ENCODE data around the gene TNS1.
A peak's percentile ranks its signal among the peaks of the same experiment; 100 is the strongest.

The TNS1 gene

DNA sequence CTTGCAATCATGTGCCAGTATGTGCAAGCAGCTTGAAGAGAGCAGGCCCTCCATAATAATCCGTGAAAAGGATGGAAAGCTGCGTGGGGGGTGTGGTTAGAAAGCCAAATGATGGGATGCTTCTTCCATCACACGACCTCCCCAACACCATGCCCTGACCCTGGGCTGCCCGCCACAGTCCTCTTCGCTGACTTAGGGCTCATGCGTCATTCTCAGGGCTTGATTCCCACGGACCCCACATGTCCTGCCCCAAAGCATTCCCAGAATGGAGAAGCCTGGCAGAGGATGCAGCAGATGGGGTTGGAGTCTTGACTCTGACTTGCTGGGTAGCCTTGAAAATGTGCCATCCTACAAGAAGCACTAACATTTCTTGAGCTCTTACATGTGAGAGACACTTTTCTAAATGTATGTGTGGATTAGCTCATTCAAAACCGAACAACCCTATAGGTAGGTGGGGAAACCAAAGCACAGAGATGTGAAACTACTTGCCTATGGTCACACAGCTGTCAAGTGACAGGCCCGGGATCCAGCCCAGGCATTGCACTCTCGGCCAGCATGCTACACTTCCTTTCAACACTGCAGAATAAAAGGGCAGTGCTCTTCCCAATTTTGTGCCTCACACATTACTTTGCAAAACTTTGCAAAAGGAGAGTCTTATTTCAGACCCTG, 3.7 kb downstream of the TNS1 start:
- no peak for DNase-seq

DNA sequence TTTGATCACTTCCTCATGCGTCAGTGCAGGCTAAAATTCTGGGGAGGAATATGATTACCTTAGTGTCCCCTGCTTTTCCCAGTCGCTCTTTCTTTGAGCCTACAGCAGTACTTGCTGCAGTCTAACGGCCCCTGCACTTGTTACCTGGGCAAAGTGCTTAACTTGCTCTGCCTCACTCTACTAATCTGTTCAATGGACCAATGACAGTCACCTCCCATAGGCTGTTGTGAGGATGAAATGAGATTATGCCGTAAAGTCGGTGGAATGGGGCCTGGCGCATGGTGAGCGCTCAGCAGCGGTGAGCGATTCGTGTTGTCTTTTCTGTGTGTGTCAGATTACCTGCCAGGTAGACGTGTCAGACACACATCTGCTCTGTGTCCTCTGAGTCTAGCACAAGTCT, 5.3 kb downstream of the TNS1 start:
- no peak for DNase-seq

DNA sequence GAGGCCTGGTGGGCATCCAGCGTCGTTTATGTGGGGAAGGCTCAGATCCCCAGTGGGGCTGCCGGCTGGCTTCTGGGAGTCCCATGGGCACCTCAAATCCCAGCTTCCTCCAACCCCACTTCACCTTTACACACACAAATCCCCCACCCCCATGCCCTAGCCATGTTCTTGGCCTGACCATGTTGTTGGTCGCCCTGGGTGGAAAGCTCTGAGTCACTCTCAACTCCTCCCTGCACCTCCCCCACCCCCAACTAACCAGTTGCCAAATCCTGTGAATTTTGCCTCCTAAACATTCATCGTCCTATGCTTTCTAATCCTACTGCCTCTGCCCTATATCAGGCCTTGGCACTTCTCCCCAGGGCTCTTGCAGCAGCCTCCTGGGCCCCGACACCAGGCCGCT, 6.4 kb downstream of the TNS1 start:
- DNase-seq = no peak

DNA sequence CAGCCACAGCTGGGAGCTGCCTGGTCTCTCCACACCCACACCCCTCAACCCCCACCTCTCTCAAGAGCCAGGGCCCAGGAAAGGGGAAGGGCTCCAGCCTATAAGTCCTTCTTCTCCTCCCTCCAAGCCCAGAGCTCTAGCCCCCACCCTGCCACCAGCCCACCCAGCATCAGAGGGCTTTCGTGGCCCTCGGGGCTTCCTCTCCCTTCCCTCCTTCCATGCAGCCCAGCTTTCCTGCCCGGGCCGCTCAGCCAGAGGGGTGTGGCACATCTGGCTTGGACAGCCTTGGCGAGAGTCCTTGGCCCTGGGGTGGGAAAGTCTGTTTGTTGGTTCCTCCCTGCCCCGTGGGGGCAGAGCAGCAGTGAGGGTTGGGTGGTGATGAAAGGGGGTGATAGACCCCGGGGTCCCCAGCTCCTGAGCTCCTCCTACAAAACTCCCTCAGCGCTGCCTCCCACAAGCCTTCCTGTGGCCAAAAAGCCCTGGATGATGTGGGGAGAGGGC, 7.0 kb downstream of the TNS1 start:
- DNase-seq = no peak

DNA sequence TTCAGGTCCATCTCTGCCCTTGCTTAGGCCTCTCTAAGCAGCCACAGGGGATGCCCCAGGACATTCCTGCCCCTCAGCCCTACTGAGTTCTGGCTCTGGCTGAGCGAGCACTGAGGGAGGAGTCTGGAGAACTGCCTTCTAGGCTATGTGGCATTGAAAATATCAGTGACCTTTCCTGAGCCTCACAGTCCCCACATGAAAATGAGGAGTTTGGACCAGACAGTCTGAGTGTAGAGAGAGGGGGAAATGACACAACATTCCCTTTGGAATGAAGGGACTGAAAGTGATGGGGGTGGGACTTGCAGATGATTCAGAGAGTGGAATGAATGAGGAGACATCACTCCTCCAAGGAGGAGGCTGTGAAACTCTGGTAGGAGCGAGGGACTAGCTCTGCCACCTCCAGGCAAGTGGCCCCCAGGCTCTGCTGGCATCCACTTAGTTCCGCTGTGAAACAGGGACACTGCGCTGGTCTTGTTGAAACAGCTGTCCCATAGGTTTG, 8.0 kb downstream of the TNS1 start:
- no peak for DNase-seq

DNA sequence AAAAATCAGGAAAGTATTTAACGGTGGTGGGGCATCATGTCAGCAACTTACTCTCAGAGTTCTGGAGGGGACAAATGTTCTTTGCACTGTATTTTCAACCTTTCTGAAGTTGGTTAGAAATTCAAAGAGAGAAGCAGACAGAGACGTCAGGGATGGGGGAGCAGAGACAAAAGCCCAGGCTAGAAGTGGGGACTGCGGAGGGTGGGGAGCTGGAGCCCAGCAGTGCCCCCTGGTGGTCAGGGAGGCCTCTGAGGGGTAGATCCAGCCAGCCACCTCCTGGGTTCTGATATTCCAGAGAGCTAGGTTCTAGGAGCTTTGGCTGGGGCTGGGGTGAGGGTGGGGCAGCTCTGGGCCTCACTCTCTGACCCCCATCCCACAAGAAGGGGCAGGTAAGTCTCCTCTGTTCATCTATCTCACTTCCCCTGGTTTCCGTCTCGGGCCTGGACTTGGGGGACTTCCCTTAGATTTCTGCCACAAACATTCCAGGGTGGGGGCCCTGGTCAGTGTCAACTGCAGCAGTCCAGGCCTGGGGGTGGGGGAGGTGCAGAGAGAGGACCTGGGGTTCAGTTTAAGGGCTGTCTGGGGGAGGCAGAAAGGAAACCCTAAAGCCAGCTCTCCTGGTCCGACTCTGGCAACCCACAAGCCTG, 8.9 kb downstream of the TNS1 start:
- DNase-seq = peak; percentile 9

DNA sequence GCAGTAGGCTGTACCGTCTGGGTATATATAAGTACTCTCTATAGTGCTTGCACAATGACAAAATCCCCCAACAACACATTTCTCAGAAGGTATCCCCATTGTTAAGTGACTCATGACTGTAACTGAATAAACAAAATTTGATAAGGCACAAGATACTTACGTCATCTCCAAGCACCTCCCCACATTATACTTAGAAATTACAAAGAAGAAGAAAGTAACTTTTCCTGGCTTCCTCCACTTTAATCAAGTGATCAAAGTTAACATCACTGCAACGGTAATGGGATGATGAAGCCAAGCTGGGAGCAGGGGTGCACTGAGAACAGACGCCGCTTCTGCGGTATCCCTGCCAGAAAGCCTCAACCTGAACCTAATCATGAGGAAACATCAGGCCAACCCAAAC, 9.7 kb downstream of the TNS1 start:
- DNase-seq = no peak

DNA sequence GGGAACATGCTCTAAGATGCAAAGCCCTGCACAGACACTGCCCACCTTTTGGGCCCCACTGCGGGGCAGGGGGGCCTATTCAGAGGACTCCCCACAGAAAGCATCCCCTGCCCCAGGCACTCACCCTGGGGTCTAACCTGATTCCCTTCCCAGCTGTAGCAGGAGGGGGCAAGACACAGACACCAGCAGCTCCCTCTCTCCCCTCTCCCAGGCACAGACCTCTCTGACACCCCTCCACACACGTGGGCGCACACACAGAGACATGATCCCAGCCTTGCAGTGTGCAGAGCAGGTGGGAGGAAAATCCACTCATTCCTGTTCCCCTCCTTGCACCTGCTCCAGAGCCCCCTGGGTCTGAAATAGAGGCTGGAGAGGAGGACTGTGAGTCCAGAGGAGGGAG, 10.7 kb downstream of the TNS1 start:
- no peak for DNase-seq

DNA sequence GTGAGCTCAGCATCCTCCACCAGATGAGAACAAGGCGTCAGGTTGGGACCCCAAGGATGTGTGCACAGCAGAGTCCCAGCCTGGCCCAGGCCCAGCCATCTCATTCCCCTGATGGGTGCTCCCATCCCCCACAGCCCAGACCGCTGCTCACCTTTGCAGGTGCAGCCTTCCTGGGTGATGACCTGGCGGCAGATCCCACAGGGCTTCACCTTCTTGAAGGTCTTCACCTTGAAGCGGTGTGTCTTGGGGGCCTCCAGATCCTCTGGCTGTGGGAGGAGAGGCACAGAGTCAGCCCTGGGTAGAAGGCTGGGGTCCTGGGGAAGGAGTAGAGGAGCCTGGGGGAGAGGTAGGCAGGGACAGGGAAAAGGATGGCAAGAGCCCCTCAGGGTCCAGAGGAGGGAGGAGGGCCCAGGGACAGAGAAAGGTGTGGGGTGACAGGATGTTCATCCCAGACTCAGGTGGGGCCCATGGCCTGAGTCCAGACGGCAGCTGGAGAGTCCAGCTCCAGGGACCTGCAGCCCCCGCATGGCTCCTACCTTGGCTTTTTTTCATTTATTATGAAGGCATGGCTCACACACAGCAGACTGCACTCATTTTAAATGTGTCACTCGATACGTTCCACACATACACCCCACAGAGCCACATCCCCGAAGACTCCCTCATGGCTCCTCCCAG, 11.9 kb downstream of the TNS1 start:
- DNase-seq = no peak

DNA sequence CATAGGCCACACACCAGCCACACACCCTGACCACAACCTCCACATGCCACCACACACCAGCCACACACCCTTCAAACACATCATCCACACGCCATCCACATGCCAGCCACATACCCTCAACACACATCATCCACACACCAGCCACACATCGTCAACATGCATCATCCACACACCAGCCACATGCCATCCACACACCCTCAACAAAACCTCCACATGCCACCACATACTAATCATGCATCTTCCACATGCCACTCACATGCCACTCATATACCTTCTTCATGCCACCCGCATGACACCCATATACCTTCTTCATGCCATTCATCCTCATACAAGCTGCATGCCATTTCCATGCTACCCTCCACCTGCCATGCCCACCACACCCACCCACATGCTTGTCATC, 12.4 kb downstream of the TNS1 start:
- DNase-seq = no peak

DNA sequence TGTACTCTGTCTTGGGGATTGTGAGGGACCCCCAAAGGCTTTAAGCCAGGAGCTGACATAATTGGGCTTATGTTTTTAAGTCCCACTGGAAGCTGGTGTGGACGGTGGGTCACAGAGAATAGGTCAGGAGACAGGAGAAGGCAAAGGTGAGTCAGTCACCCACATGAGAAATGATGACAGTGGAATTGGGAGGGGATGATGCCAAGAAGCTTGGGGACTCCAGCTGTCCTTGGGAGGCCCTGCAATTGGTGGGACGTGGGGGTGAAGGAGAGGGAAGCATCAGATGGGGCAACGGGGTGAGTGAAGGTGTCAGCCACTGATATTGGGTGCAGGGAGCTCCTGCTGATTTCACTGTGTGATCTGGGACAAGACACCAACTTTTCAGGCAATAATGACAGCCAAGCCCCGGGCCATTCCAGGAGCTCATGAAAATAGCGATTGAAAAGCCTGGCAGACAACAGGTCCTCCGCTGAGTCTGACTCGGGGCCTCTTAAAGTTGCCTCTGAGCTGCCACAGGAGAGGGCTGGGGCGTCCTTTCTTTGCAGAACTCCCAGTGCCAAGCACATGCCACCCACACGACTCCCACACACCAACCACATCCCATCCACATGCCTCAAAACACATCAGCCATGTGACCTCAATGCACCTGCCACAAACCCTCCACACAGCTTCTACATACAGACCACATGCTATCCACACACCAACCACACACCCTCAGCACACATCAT, 13.4 kb downstream of the TNS1 start:
- DNase-seq = no peak

DNA sequence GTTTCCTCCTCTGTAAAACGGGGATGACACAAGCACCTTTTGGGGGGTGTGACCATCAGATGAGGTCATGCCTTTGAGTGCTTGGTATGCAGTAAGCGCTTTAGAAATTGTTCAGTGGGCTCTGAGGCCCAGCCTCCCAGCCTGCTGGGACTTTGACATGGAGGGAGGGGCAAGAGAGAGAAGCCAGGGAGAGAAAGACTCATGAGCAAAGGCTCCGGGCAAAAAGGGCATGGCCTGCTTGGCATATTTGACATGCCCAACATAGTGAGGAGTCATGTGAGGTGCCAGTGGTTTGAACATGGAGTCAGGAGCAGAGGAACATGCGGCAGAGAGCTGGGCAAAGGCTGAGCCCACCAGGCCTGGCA, 14.0 kb downstream of the TNS1 start:
- DNase-seq = no peak

DNA sequence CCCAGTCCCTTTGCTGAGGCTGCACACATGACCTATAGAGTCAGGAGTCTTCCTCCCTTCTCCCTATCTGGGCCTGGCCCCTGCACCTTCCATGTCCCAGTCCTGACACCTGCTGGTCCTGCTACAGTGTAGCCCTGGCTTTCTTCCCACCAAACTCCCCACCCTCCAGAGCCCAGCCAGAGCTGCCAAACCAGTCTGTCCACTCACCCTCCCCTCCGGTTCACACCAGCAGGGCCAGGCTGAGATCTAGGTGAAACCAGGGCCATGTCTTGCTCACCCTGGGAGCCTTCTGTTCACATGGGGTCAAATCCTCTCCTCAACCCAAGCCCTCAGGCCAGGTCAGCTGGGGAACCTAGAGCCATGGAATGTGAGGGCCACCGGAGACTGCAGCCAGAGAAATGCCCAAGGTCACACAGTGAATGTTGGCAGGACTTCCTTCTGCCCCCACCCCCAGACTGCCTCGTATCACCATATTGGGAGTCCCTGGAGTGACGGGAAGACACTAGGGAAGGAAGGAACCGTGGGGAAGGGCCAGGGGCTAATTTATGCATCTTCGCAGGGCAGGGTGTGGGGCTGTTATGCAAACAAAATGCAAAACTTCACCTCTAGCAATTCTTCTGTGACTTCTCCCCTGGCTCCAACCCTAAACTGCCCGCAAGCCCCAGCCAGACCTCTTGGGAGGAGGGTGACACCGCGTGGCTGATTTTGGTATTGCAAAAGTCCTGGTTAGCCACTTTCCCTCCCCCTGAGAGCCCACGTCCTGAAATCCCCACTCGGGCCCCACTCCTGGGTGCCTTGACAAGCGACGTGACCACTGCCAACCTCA, 14.6 kb downstream of the TNS1 start:
- DNase-seq = peak; percentile 11

DNA sequence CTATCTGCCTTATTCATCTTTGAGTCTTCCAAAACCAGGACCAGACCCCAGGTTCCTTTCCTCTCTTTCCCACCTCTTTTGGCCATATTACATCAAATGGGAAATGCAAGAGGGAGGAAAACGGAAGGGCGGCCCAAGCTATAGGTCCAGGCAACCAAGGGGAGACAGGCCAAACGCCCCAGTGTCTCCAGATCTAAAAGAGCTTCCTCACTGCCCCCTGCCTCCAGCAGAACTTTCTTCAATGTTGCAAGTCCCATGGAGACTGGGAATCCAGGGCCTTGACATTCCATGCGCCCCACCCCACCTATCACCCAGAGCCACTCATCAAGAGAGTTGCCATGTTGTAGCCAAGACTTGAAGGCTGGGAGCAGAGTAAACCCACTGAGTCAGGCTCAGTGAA, 15.4 kb downstream of the TNS1 start:
- no peak for DNase-seq

DNA sequence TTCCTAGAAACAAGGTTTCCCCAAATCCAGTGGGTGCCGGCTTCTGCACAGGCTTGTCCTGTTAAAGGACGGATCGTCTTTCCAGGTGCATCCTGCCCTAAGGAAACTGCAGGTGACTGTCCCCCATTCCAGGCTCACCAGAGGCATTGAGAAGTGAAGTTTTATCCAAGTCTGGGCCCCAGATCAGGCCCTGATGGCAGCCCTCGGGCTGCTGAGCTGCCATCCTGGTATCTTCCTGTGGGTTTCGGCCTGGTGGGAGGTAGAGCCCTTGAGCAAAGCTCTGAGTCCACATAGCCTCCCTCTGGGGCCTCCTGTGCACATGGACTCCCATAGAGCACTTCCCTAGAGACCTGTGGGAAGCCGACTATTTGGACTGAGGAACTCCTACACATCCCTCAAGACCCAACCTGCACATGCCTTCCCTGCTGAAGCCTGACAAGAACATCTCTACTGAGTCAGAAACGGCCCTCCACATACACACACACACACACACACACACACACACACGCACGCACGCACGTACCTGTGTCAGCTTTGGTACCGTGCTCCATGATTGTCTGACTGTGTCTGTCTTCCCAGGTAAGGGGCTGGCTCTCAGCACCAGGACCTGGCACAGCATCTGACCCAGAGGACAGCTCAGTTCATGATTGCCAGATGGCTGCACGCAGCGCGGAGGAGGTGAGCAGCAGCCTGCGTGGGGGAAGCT, 16.4 kb downstream of the TNS1 start:
- no peak for DNase-seq

DNA sequence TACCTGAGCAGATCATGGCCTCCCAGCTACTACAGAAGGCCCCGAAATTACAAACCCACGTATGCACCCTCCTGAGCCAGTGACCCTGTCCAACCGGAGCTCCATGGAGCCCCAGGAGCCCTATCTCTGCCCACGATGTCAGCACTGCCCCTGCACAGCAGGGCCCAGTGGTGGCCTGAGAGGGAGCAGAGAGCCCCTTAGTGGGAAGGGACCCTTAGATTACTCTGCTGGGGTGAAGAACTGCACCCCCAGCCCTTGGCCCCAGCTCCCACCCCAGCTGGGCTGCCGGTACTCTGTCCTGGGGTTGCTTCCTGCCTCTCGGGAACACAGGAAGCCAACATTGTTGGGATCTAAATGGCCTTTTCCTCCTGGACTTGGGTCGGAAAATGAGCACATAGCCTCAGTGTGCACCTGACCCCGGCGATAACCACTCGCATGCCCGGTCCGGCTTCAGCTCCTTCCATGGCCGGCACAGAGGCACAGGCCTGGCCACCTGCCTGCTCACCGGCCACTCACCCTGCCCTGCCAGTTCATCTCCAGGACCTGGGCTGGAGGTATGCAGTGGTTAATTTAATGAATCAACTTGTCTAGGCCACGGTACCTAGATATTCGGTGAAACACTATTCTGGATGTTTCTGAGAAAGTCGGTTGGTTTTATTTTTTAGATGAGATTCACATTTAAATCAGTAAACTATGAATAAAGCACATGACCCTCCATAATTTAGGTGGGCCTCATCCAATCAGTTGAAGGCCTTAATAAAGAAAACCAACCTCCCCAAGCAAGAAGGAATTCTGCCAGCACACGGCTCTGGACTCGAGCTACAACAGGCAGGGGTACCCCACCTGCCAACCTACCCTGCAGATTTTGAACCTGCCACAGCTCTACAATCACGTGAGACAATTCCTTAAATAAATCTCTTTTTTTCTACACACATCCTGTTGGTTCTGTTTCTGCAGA, 19.2 kb downstream of the TNS1 start:
- no peak for DNase-seq

DNA sequence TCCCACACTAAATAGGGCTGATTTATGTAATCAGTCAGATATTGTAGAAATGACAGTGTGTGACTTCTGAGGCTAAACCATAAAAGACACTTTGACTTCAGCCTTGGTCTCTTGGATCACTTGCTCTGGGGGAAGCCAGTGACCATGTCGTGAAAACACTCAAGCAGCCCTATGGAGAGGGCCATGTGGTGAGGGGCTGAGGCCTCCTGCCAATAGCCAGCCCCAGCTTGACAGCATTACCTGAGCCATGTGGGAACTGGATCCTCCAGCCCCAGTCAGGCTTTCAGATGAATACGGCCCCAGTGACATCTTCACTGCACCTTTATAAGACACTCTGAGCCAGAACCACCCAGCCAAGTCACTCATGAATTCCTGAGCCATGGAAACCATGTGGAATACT, 20.8 kb downstream of the TNS1 start:
- no peak for DNase-seq

DNA sequence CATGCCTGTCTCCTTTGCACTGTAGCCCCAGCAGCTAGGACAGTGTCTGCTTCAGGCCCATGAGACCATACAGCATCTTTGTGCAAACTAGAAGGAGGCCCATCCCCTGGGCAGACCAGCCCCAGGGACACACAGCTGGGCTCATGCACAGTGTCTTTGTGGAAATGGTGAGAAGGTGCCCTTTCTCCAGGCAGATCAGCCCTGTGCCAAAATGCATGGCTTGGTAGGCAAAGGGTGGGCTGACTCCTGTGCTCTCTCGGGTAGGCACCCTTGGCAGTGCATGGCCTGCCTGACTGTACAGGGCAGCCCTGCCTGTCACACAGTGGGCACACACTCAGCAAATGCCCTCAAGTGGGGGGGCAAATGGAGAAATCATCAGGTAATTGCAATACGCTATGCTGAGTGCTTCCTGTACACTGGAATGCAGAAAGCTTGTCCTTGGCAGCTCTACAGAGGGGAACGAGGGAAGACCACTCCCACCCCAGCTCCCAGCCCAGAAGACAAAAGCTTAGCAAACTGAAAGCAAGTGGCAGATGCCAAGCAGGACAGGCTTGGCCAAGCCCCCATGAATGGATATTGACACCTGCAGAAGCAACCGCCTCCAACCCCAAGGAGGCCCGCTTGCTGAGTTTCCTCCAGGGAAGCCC, 21.6 kb downstream of the TNS1 start:
- no peak for DNase-seq

DNA sequence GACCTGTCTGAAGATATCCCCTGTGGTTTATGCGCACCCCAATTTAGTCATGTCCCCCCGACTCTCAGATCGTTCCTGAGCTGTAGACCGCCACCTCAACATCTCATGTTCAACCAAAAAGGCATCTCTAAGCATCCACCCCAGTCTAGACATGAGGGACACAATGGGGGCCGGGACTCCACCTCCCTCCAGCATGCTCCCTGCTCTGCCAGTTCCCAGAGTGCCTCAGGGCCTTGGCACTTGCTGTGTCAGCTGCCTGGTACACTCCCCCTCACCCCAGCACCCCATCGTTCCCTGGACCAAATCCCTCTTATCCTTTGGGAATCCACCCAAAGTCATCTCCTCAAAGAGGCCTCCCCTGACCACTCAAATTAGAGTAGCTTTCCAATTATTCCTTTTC, 22.2 kb downstream of the TNS1 start:
- DNase-seq = no peak

DNA sequence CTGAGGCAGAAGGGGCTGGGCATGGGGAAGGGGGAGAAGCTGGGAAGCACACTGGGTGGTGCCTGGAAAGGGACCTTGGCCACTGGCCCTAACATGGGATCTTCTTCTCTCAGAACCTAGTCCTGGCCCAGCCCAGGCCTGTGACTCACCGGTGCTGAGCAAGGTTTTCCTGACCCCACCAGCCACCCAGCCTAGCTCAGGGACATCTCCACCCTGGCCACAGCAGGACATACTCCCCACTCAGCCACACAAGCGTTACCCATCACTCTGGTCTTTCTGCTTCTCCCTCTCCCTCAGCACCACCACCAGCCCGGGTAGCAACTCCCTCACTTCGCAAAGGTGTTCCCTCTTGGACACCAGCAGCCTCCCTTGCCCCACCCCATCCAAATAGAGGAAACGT, 22.8 kb downstream of the TNS1 start:
- no peak for DNase-seq
